Activated CD4-positive, alpha-beta T cell treated with anti-CD3 and anti-CD28 coated beads, Interleukin-2, Interleukin-4, amounts not matched to agents 100 ng/mL and 50 ng/mL, durations not matched to agents 16 hours and 8 hours (primary cell): ENCODE results near the gene AMBRA1.

Experiments used
- DNase-seq: peaks from one replicate; pipeline ENCODE4 v3.0.0-alpha.2; 2020; ENCODE audit warnings: low spot score

Gene AMBRA1

GRCh38 chr11:46438211-46438610, 155.6 kb downstream of the AMBRA1 start:
- DNase-seq: no peak

- DNase-seq: no peak
Measured at GRCh38 chr11:46437122-46437689, 156.6 kb downstream of the AMBRA1 start.

GRCh38 chr11:46436113-46436512, 157.7 kb downstream of the AMBRA1 start:
- DNase-seq: no peak

GRCh38 chr11:46435679-46436078, 158.1 kb downstream of the AMBRA1 start:
- no peak for DNase-seq

- DNase-seq: no peak
Measured at GRCh38 chr11:46431211-46431610, 162.6 kb downstream of the AMBRA1 start.

GRCh38 chr11:46429717-46430116, 164.1 kb downstream of the AMBRA1 start:
- no peak for DNase-seq

- DNase-seq: no peak
Measured at GRCh38 chr11:46427364-46427763, 166.5 kb downstream of the AMBRA1 start.

- DNase-seq: no peak
Measured at GRCh38 chr11:46426233-46426991, 167.4 kb downstream of the AMBRA1 start.

GRCh38 chr11:46422588-46422987, 171.2 kb downstream of the AMBRA1 start:
- no peak for DNase-seq

- DNase-seq: no peak
Measured at GRCh38 chr11:46421257-46421880, 172.5 kb downstream of the AMBRA1 start.

GRCh38 chr11:46420513-46420912, 173.3 kb downstream of the AMBRA1 start:
- no peak for DNase-seq

- no peak for DNase-seq
Measured at GRCh38 chr11:46418751-46419150, 175.1 kb downstream of the AMBRA1 start.

GRCh38 chr11:46417711-46418110, 176.1 kb downstream of the AMBRA1 start:
- DNase-seq: no peak

- DNase-seq: no peak
Measured at GRCh38 chr11:46414879-46415278, 178.9 kb downstream of the AMBRA1 start.

- DNase-seq: no peak
Measured at GRCh38 chr11:46414466-46414796, 179.4 kb downstream of the AMBRA1 start.

- no peak for DNase-seq
Measured at GRCh38 chr11:46413760-46414465, 179.9 kb downstream of the AMBRA1 start.

GRCh38 chr11:46410021-46410420, 183.8 kb downstream of the AMBRA1 start:
- DNase-seq: no peak

GRCh38 chr11:46408407-46408986, 185.3 kb downstream of the AMBRA1 start:
- no peak for DNase-seq

GRCh38 chr11:46407635-46408034, 186.2 kb downstream of the AMBRA1 start:
- no peak for DNase-seq

- DNase-seq: no peak
Measured at GRCh38 chr11:46404476-46405017, 189.3 kb downstream of the AMBRA1 start.

- no peak for DNase-seq
Measured at GRCh38 chr11:46402957-46403902, 190.6 kb downstream of the AMBRA1 start.
